Trophoblast cell (in vitro differentiated cells and primary cell): ENCODE measurements around the gene MRPS5.

Source experiments
- DNase-seq, 2 donors: peaks; one replicate each; pipeline ENCODE4 v3.0.0-alpha.2; 2016
- H2AFZ ChIP-seq: 2 replicates; pipeline ENCODE4 v1.6.1; 2013; ENCODE audit warnings: low read length, moderate library complexity, mild to moderate bottlenecking; ENCODE audit not compliant: insufficient read depth, poor library complexity
- H2AK5ac ChIP-seq: 2 replicates; pipeline ENCODE4 v1.6.1; 2013; ENCODE audit warnings: mild to moderate bottlenecking, low read length
- H2BK120ac ChIP-seq: 2 replicates; pipeline ENCODE4 v1.6.1; 2013; ENCODE audit warnings: low read length, mild to moderate bottlenecking, moderate library complexity; ENCODE audit not compliant: insufficient read depth, poor library complexity
- H2BK12ac ChIP-seq: 2 replicates; pipeline ENCODE4 v1.6.1; 2013; ENCODE audit warnings: mild to moderate bottlenecking, low read length, moderate library complexity
- H2BK5ac ChIP-seq: 2 replicates; pipeline ENCODE4 v1.6.1; 2013; ENCODE audit warnings: low read length, low read depth, moderate library complexity, mild to moderate bottlenecking; ENCODE audit not compliant: poor library complexity
- H3K14ac ChIP-seq: 2 replicates; pipeline ENCODE4 v1.6.1; 2013; ENCODE audit warnings: mild to moderate bottlenecking, low read length
- H3K18ac ChIP-seq: 2 replicates; pipeline ENCODE4 v1.6.1; 2013; ENCODE audit warnings: mild to moderate bottlenecking, low read length
- H3K23ac ChIP-seq: 2 replicates; pipeline ENCODE4 v1.6.1; 2013; ENCODE audit warnings: low read length
- H3K27ac ChIP-seq: 2 replicates; pipeline ENCODE4 v1.5.1; 2013; ENCODE audit warnings: low read depth, mild to moderate bottlenecking, inconsistent platforms, low read length, moderate library complexity
- H3K27me3 ChIP-seq: 2 replicates; pipeline ENCODE4 v1.6.1; 2013; ENCODE audit warnings: inconsistent platforms, mild to moderate bottlenecking, low read length, moderate library complexity; ENCODE audit not compliant: insufficient read depth
- H3K36me3 ChIP-seq, 2 experiments: 1 replicate in 1 of 2; 2 replicates in 1 of 2; pipeline ENCODE4 v1.6.1; 2013; ENCODE audit warnings: low read length in 2 of 2, mild to moderate bottlenecking in 2 of 2, moderate library complexity in 1 of 2; ENCODE audit not compliant: insufficient read depth in 2 of 2, control insufficient read depth in 1 of 2
- H3K4ac ChIP-seq: 2 replicates; pipeline ENCODE4 v1.6.1; 2013; ENCODE audit warnings: low read depth, mild to moderate bottlenecking, low read length, moderate library complexity
- H3K4me1 ChIP-seq, 2 experiments: 1 replicate in 1 of 2; 2 replicates in 1 of 2; pipeline ENCODE4 v1.6.1; 2013; ENCODE audit warnings: low read length in 2 of 2, mild to moderate bottlenecking in 2 of 2, moderate library complexity in 1 of 2; ENCODE audit not compliant: insufficient read depth in 2 of 2, control insufficient read depth in 1 of 2
- H3K4me2 ChIP-seq: 2 replicates; pipeline ENCODE4 v1.6.1; 2013; ENCODE audit warnings: inconsistent platforms, mild to moderate bottlenecking, low read length, moderate library complexity
- H3K4me3 ChIP-seq: 2 replicates; pipeline ENCODE4 v1.5.1; 2013; ENCODE audit warnings: mild to moderate bottlenecking, low read depth, low read length, inconsistent platforms
- H3K79me1 ChIP-seq: one replicate; pipeline ENCODE4 v1.6.1; 2013; ENCODE audit warnings: low read length
- H3K79me2 ChIP-seq: 2 replicates; pipeline ENCODE4 v1.6.1; 2013; ENCODE audit warnings: low read length, mild to moderate bottlenecking; ENCODE audit not compliant: control insufficient read depth, insufficient read depth, poor library complexity
- H3K9ac ChIP-seq: 2 replicates; pipeline ENCODE4 v1.6.1; 2013; ENCODE audit warnings: mild to moderate bottlenecking, low read length
- H3K9me3 ChIP-seq: 2 replicates; pipeline ENCODE4 v1.6.1; 2013; ENCODE audit warnings: low read depth, mild to moderate bottlenecking, control low read depth, inconsistent platforms, low read length; ENCODE audit not compliant: insufficient read depth
- H4K12ac ChIP-seq: 2 replicates; pipeline ENCODE4 v1.6.1; 2013; ENCODE audit warnings: low read depth, mild to moderate bottlenecking, low read length, moderate library complexity
- H4K8ac ChIP-seq: 2 replicates; pipeline ENCODE4 v1.6.1; 2013; ENCODE audit warnings: low read depth, mild to moderate bottlenecking, low read length, moderate library complexity
- H4K91ac ChIP-seq: one replicate; pipeline ENCODE4 v1.6.1; 2013; ENCODE audit warnings: low read depth, mild to moderate bottlenecking, low read length, moderate library complexity
- WGBS: extraction: QIAGEN DNeasy Blood & Tissue Kit; methylation state at CpG from one replicate; pipeline ENCODE4 v1.1.7; 2013; ENCODE audit warnings: missing lambda C conversion rate; ENCODE audit not compliant: insufficient read length, insufficient coverage; ENCODE audit errors: extremely low coverage; 5-methylcytosine and 5-hydroxymethylcytosine counted together

The MRPS5 gene

GRCh38 chr2:95047629-95048510, 73.7 kb downstream of the MRPS5 start:
- no peak overlapping the region for H3K18ac ChIP-seq
- no peaks in the 10 kb centered on the region for H3K79me1 ChIP-seq
- H2BK120ac ChIP-seq: no peak overlapping the region
- H3K23ac ChIP-seq: no peak overlapping the region
- H3K4me1 ChIP-seq: no peaks in the 10 kb centered on the region
- no peak overlapping the region for H3K14ac ChIP-seq
- no peak overlapping the region for H2BK5ac ChIP-seq
- no peak overlapping the region for H4K12ac ChIP-seq
- WGBS: no CpG with 5 or more reads among the region's 17 CpGs
- DNase-seq: no peak
- H3K4me2 ChIP-seq: no peak overlapping the region
- H2AK5ac ChIP-seq: no peak overlapping the region
- H2AFZ ChIP-seq: no peak overlapping the region
- no peak overlapping the region for H4K91ac ChIP-seq
- no peak overlapping the region for H2BK12ac ChIP-seq
- H3K4ac ChIP-seq: no peak overlapping the region
- no peak overlapping the region for H3K9ac ChIP-seq
- peak overlapping the region; percentile 14 for H3K4me3 ChIP-seq
- H4K8ac ChIP-seq: no peak overlapping the region
- no peaks in the 10 kb centered on the region for H3K27me3 ChIP-seq
- no peaks in the 10 kb centered on the region for H3K79me2 ChIP-seq
- no peak overlapping the region for H3K27ac ChIP-seq
- H3K36me3 ChIP-seq: no peaks in the 10 kb centered on the region
- H3K9me3 ChIP-seq: peaks cover 2% of the 10 kb centered on the region

GRCh38 chr2:95046371-95047112, 75.1 kb downstream of the MRPS5 start:
- Histone ChIP-seq H3K4me3 (no peak overlapping the region), H3K4me1 (no peaks in the 10 kb centered on the region), H3K23ac (no peak overlapping the region), H2BK120ac (no peak overlapping the region), H2AK5ac (no peak overlapping the region), H3K4me2 (no peak overlapping the region), H2BK5ac (no peak overlapping the region), H3K79me2 (no peaks in the 10 kb centered on the region), H3K79me1 (no peaks in the 10 kb centered on the region), H3K27me3 (no peaks in the 10 kb centered on the region), H3K18ac (no peak overlapping the region), H3K4ac (no peak overlapping the region), H4K8ac (no peak overlapping the region), H3K14ac (no peak overlapping the region), H2BK12ac (no peak overlapping the region), H2AFZ (no peak overlapping the region), H3K9ac (no peak overlapping the region), H3K27ac (no peak overlapping the region), H3K36me3 (no peaks in the 10 kb centered on the region), H4K91ac (no peak overlapping the region), H4K12ac (no peak overlapping the region), H3K9me3 (no peaks in the 10 kb centered on the region)
- no peak for DNase-seq
- no CpG with 5 or more reads among the region's 13 CpGs for WGBS

- no peak overlapping the region for H3K27ac ChIP-seq
- H2BK12ac ChIP-seq: no peak overlapping the region
- H2BK5ac ChIP-seq: no peak overlapping the region
- no peak overlapping the region for H4K91ac ChIP-seq
- H4K8ac ChIP-seq: no peak overlapping the region
- H3K4ac ChIP-seq: no peak overlapping the region
- H3K14ac ChIP-seq: no peak overlapping the region
- H3K79me2 ChIP-seq: no peaks in the 10 kb centered on the region
- no peak overlapping the region for H3K18ac ChIP-seq
- H3K4me3 ChIP-seq: no peak overlapping the region
- no peak overlapping the region for H2BK120ac ChIP-seq
- H3K9me3 ChIP-seq: peaks cover 2% of the 10 kb centered on the region
- no peak overlapping the region for H3K9ac ChIP-seq
- no peak overlapping the region for H2AFZ ChIP-seq
- H3K4me1 ChIP-seq: peaks cover 0 to 5% of the 10 kb centered on the region in 2 experiments
- H4K12ac ChIP-seq: no peak overlapping the region
- no peak overlapping the region for H3K23ac ChIP-seq
- no peak overlapping the region for H2AK5ac ChIP-seq
- no CpG with 5 or more reads among the region's 5 CpGs for WGBS
- no peaks in the 10 kb centered on the region for H3K79me1 ChIP-seq
- no peaks in the 10 kb centered on the region for H3K36me3 ChIP-seq
- no peak overlapping the region for H3K4me2 ChIP-seq
- no peaks in the 10 kb centered on the region for H3K27me3 ChIP-seq
- DNase-seq: no peak
Measured at GRCh38 chr2:95044601-95045000, 77.0 kb downstream of the MRPS5 start.

GRCh38 chr2:95043300-95044093, 78.1 kb downstream of the MRPS5 start:
- no CpG with 5 or more reads among the region's 17 CpGs for whole genome bisulfite sequencing
- no peak overlapping the region for H2BK5ac ChIP-seq
- no peak overlapping the region for H2BK120ac ChIP-seq
- H4K12ac ChIP-seq: no peak overlapping the region
- no peaks in the 10 kb centered on the region for H3K36me3 ChIP-seq
- no peak overlapping the region for H2AK5ac ChIP-seq
- no peak overlapping the region for H2BK12ac ChIP-seq
- no peak overlapping the region for H3K27ac ChIP-seq
- H3K4me3 ChIP-seq: no peak overlapping the region
- no peaks in the 10 kb centered on the region for H3K27me3 ChIP-seq
- H3K9me3 ChIP-seq: peaks cover 7% of the 10 kb centered on the region
- no peak overlapping the region for H4K8ac ChIP-seq
- no peaks in the 10 kb centered on the region for H3K79me2 ChIP-seq
- H3K4me2 ChIP-seq: no peak overlapping the region
- no peaks in the 10 kb centered on the region for H3K79me1 ChIP-seq
- no peak overlapping the region for H2AFZ ChIP-seq
- H3K18ac ChIP-seq: no peak overlapping the region
- peak in 1 of 2 donors; percentile 18 for DNase-seq
- H3K14ac ChIP-seq: no peak overlapping the region
- H3K4me1 ChIP-seq: peaks cover 0 to 5% of the 10 kb centered on the region in 2 experiments
- H4K91ac ChIP-seq: no peak overlapping the region
- no peak overlapping the region for H3K23ac ChIP-seq
- H3K4ac ChIP-seq: no peak overlapping the region
- no peak overlapping the region for H3K9ac ChIP-seq
